IMR-90 (cell line): ENCODE data around the gene NUBP2. TPM values are rescaled to one million over a fixed set of nuclear protein-coding genes. Genes with fewer than 3 reads are reported as not detected.
A peak's percentile ranks its signal among the peaks of the same experiment; 100 is the strongest.

Source experiments
- ATAC-seq: fragments of 200-7000 bp; cut with Tn5 transposase; 2 replicates; pipeline ENCODE4 v1.9.1; 2020; ENCODE audit warnings: low read depth, mild to moderate bottlenecking, moderate library complexity
- BruUV-seq: library from RNA; stranded (reverse); fragments of 400-500 nt; replicated peaks from 2 replicates; lab custom pipeline; 2021; lab: Mats Ljungman, UMichigan
- CTCF ChIA-PET: fragments of 300-600 bp; formaldehyde crosslinking; extraction: SDS; loops from one replicate; lab custom pipeline; 2021; ENCODE audit warnings: antibody characterized with exemption; lab: Yijun Ruan, JAX
- POLR2A ChIA-PET: fragments of 300-600 bp; sonication (Branson Sonifier 250); formaldehyde crosslinking; loops from one replicate; lab custom pipeline; 2022; ENCODE audit warnings: antibody characterized with exemption; ENCODE audit not compliant: unreplicated experiment; lab: Charles Lee
- DNase-seq: peaks from one replicate; pipeline ENCODE4 v3.0.0; 2013
- H2AFZ ChIP-seq: replicated peaks from 2 replicates; pipeline ENCODE3; 2013; ENCODE audit warnings: low read length, mild to moderate bottlenecking; ENCODE audit not compliant: poor library complexity
- H2AK5ac ChIP-seq: 2 replicates; pipeline ENCODE4 v1.6.1; 2013; ENCODE audit warnings: low read depth, low read length, inconsistent platforms
- H2AK9ac ChIP-seq: replicated peaks from 2 replicates; pipeline ENCODE3; 2013; ENCODE audit warnings: mild to moderate bottlenecking, low read depth, low read length, moderate library complexity; ENCODE audit not compliant: poor library complexity
- H2BK120ac ChIP-seq: 2 replicates; pipeline ENCODE4 v1.6.1; 2013; ENCODE audit warnings: low read depth, low read length, inconsistent platforms
- H2BK15ac ChIP-seq: 3 replicates; pipeline ENCODE4 v1.6.1; 2013; ENCODE audit warnings: low read depth, low read length, inconsistent platforms
- H2BK20ac ChIP-seq: 2 replicates; pipeline ENCODE4 v1.6.1; 2013; ENCODE audit warnings: low read depth, mild to moderate bottlenecking, inconsistent platforms, low read length, moderate library complexity
- H2BK5ac ChIP-seq: 2 replicates; pipeline ENCODE4 v1.6.1; 2013; ENCODE audit warnings: mild to moderate bottlenecking, low read depth, low read length, inconsistent platforms; ENCODE audit not compliant: poor library complexity, severe bottlenecking
- H3K14ac ChIP-seq: replicated peaks from 2 replicates; pipeline ENCODE4 v1.6.1; 2013; ENCODE audit warnings: low read depth, low read length, inconsistent platforms
- H3K18ac ChIP-seq: 2 replicates; pipeline ENCODE4 v1.6.1; 2013; ENCODE audit warnings: low read depth, low read length, control low read depth
- H3K23ac ChIP-seq: 2 replicates; pipeline ENCODE4 v1.6.1; 2013; ENCODE audit warnings: low read depth, low read length, inconsistent platforms
- H3K27ac ChIP-seq: 2 replicates; pipeline ENCODE4 v1.5.1; 2013; ENCODE audit warnings: mild to moderate bottlenecking, control low read depth, low read length; ENCODE audit not compliant: insufficient read depth
- H3K27me3 ChIP-seq: 2 replicates; pipeline ENCODE4 v1.6.1; 2013; ENCODE audit warnings: low read length; ENCODE audit not compliant: control insufficient read depth, insufficient read depth
- H3K36me3 ChIP-seq: 2 replicates; pipeline ENCODE4 v1.6.1; 2013; ENCODE audit warnings: low read length, mixed read lengths; ENCODE audit not compliant: control insufficient read depth, insufficient read depth
- H3K4ac ChIP-seq: 2 replicates; pipeline ENCODE4 v1.6.1; 2013; ENCODE audit warnings: low read depth, low read length, inconsistent platforms
- H3K4me1 ChIP-seq: 2 replicates; pipeline ENCODE4 v1.6.1; 2013; ENCODE audit warnings: low read length, mixed read lengths; ENCODE audit not compliant: control insufficient read depth, insufficient read depth
- H3K4me2 ChIP-seq: 2 replicates; pipeline ENCODE4 v1.6.1; 2013; ENCODE audit warnings: low read depth, mild to moderate bottlenecking, control low read depth, low read length, moderate library complexity
- H3K4me3 ChIP-seq: 2 replicates; pipeline ENCODE4 v1.5.1; 2013; ENCODE audit warnings: low read depth, mild to moderate bottlenecking, control low read depth, low read length, moderate library complexity; ENCODE audit not compliant: insufficient read depth
- H3K56ac ChIP-seq: 2 replicates; pipeline ENCODE4 v1.6.1; 2013; ENCODE audit warnings: low read length, inconsistent platforms; ENCODE audit not compliant: insufficient read depth; ENCODE audit errors: extremely low read depth
- H3K79me1 ChIP-seq, 2 experiments: 2 replicates each; pipeline ENCODE4 v1.6.1; 2013; ENCODE audit warnings: low read length in 2 of 2, inconsistent platforms in 1 of 2, low read depth in 1 of 2
- H3K9ac ChIP-seq: 2 replicates; pipeline ENCODE4 v1.6.1; 2013; ENCODE audit warnings: low read depth, low read length, control low read depth
- H3K9me1 ChIP-seq: 2 replicates; pipeline ENCODE4 v1.6.1; 2013; ENCODE audit warnings: low read length, inconsistent platforms; ENCODE audit not compliant: insufficient read depth
- H3K9me3 ChIP-seq: 2 replicates; pipeline ENCODE4 v1.6.1; 2013; ENCODE audit warnings: low read length; ENCODE audit not compliant: control insufficient read depth, insufficient read depth
- H4K20me1 ChIP-seq: 2 replicates; pipeline ENCODE4 v1.6.1; 2013; ENCODE audit warnings: low read length, inconsistent platforms; ENCODE audit not compliant: insufficient read depth
- H4K5ac ChIP-seq: 2 replicates; pipeline ENCODE4 v1.6.1; 2013; ENCODE audit warnings: mild to moderate bottlenecking, low read depth, low read length, control low read depth
- H4K8ac ChIP-seq, 2 experiments: 2 replicates each; pipeline ENCODE4 v1.6.1; 2013; ENCODE audit warnings: low read depth in 2 of 2, low read length in 2 of 2, control low read depth in 1 of 2, inconsistent platforms in 1 of 2
- H4K91ac ChIP-seq: 2 replicates; pipeline ENCODE4 v1.6.1; 2013; ENCODE audit warnings: low read depth, low read length, inconsistent platforms; ENCODE audit not compliant: insufficient read depth
- FOS ChIP-seq: fragments of 150-350 bp; IDR thresholded peaks from 2 replicates; pipeline ENCODE4 v1.6.1; 2016; ENCODE audit warnings: low read depth, low read length
- RAD21 ChIP-seq: IDR thresholded peaks from 2 replicates; pipeline ENCODE4 v1.6.1; 2012; ENCODE audit warnings: low read length, improper control_type of control experiment
- WGBS, 2 experiments: methylation state at CpG; one replicate each; pipeline versions ENCODE4 v1.1.5 to v1.1.7; 2013; ENCODE audit warnings: missing lambda C conversion rate in 2 of 2; ENCODE audit not compliant: insufficient read length in 1 of 2; ENCODE audit errors: extremely low coverage in 2 of 2; 5-methylcytosine and 5-hydroxymethylcytosine counted together
- dilution Hi-C: fragments of 300-500 bp; cut with HindIII; formaldehyde crosslinking; loops from one replicate; pipeline ENCODE4 v1.14.3; 2018; ENCODE audit warnings: low sequenced_read_pairs; ENCODE audit not compliant: unreplicated experiment
- in situ Hi-C: fragments of 300-500 bp; cut with MboI; formaldehyde crosslinking; loops from 3 replicates; pipeline ENCODE4 v1.14.3; 2019; ENCODE audit warnings: low sequenced_read_pairs, inconsistent platforms, mixed read lengths
- intact Hi-C: fragments of 100-400 bp; cut with micrococcal nuclease; formaldehyde crosslinking; loops from 2 replicates; pipeline ENCODE4 v1.10.0; 2022
- polyA plus RNA-seq, 3 experiments: library from polyadenylated mRNA; depleted of rRNA; stranded (reverse); fragments of >200 nt; gene quantifications; 2 replicates each; pipeline ENCODE4 v1.2.3, GENCODE V29; 2012; ENCODE audit warnings: low replicate concordance in 1 of 3
- total RNA-seq: library from RNA; depleted of rRNA; stranded (reverse); fragments of >200 nt; gene quantifications from 2 replicates; pipeline ENCODE4 v1.2.3, GENCODE V29; 2012

Gene NUBP2
- total and polyA plus RNA-seq, 2 of the 4 experiments (the other 2 are of a cell fraction): 62.6 to 131 TPM

DNA sequence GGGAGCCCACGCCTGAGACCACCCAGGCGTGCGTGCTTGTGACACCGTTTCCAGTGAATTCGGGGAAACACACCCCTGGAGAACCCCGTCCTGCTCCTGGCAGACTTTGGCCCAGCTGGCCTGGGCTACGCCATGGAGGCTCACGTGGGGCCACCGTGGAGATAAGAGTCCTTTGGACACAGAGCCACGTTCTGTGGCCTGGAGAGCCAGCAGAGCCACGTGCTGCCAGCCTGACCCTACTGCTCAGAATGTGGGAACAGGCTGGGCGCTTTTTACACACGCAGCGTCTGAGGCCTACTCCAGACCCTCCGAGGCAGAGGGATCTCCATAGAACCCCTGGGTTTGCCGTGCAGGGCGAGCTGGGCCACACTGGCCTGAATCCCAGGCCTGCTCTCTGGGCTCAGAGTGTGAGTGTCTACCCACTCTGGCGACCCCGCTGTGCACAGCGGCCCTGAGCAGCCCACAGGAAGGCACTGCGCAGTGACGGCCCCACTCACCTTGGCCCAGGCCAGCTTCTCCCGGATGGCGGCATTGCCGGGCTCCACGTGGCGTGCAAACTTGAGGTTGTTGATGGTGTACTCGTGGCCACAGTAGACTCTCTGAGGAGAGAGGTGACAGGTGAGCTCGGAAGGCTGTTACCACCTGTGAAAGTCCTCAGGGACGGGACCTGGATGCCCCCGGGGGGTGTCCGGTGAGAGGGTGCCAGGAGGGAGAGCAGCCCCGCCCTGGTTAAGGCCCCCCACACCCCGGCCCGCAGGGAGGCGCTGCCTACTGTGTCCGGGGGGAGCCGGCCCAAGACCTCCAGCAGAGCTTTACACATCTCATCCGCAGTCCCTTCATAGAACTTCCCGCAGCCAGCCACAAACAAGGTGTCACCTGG, 33.9 kb downstream of the NUBP2 start:
- Histone ChIP-seq H3K9me1 (peaks cover 2% of the 10 kb centered on the region; the same call in 1 of the 2 replicates), H3K9ac (no peak overlapping the region), H4K91ac (no peak overlapping the region), H3K56ac (no peak overlapping the region), H3K23ac (no peak overlapping the region), H3K27me3 (no peaks in the 10 kb centered on the region), H3K9me3 (no peaks in the 10 kb centered on the region), H4K20me1 (no peaks in the 10 kb centered on the region), H3K4me3 (no peak overlapping the region), H3K4ac (no peak overlapping the region), H3K27ac (no peak overlapping the region), H2BK20ac (no peak overlapping the region), H2AK9ac (peak overlapping the region; percentile 79), H3K4me1 (peaks cover 4% of the 10 kb centered on the region; the same call in 1 of the 2 replicates), H2BK120ac (no peak overlapping the region), H2AK5ac (no peak overlapping the region), H3K4me2 (no peak overlapping the region), H3K36me3 (peaks cover 15% of the 10 kb centered on the region), H2AFZ (no peak overlapping the region), H2BK15ac (no peak overlapping the region), H4K5ac (no peak overlapping the region), H3K14ac (no peak overlapping the region), H4K8ac (no peak overlapping the region), H3K79me1 (no peaks in the 10 kb centered on the region), H3K18ac (no peak overlapping the region), H2BK5ac (no peak overlapping the region)
- POLR2A ChIA-PET: no interaction called here
- ATAC-seq: no peak
- intact Hi-C loops (no loop called here), in situ Hi-C loops (no loop called here), dilution Hi-C loops (no loop called here)
- WGBS, 2 experiments: 97% methylated on average over 16 of the region's 40 CpGs; no CpG with 5 or more reads in 1 of the 2 experiments
- TF ChIP-seq RAD21 (no peak), FOS (no peak)
- no TSS peak for BruUV-seq
- CTCF ChIA-PET: no interaction called here
- no peak for DNase-seq
